Neural cell (in vitro differentiated cells): ENCODE data around the gene SPON1. TPM values are rescaled to one million over a fixed set of nuclear protein-coding genes. Genes with fewer than 3 reads are reported as not detected.

Source experiments
- H2AFZ ChIP-seq: fragments of 200-600, 300-800 bp; sonication (generic), shearing (Covaris generic); 2 replicates; pipeline ENCODE4 v1.6.0; 2014; ENCODE audit warnings: low read depth, mild to moderate bottlenecking, antibody characterized with exemption, low read length, moderate library complexity
- H3F3A ChIP-seq: fragments of 200-600 bp; shearing (Covaris generic); 2 replicates; pipeline ENCODE4 v1.6.1; 2016; ENCODE audit warnings: mild to moderate bottlenecking, moderate library complexity, mixed read lengths, antibody characterized with exemption, low read length; ENCODE audit not compliant: insufficient read depth, poor library complexity, severe bottlenecking
- H3K27ac ChIP-seq: fragments of 200-600, 300-800 bp; sonication (generic), shearing (Covaris generic); 2 replicates; pipeline ENCODE4 v1.5.1; 2014; ENCODE audit warnings: mild to moderate bottlenecking, low read length, moderate library complexity
- H3K27me3 ChIP-seq: fragments of 300-800, 200-600 bp; sonication (generic), shearing (Covaris generic); 2 replicates; pipeline ENCODE4 v1.6.0; 2014; ENCODE audit warnings: mild to moderate bottlenecking, low read depth, low read length, moderate library complexity; ENCODE audit not compliant: insufficient read depth
- H3K36me3 ChIP-seq: fragments of 300-800, 200-600 bp; sonication (generic), shearing (Covaris generic); 2 replicates; pipeline ENCODE4 v1.5.1; 2014; ENCODE audit warnings: mild to moderate bottlenecking, antibody characterized with exemption, low read length, moderate library complexity; ENCODE audit not compliant: insufficient read depth
- H3K4me2 ChIP-seq: fragments of 300-800, 200-600 bp; sonication (generic), shearing (Covaris generic); 2 replicates; pipeline ENCODE4 v1.6.0; 2014; ENCODE audit warnings: mild to moderate bottlenecking, low read length
- H3K4me3 ChIP-seq: fragments of 300-800, 200-600 bp; sonication (generic), shearing (Covaris generic); 2 replicates; pipeline ENCODE4 v1.5.1; 2014; ENCODE audit warnings: mild to moderate bottlenecking, low read length, moderate library complexity
- H3K79me2 ChIP-seq: fragments of 200-600 bp; shearing (Covaris generic); replicated peaks from 2 replicates; pipeline ENCODE4 v1.6.0; 2014; ENCODE audit warnings: mild to moderate bottlenecking, low read length, moderate library complexity; ENCODE audit not compliant: insufficient read depth
- H3K9ac ChIP-seq: fragments of 300-800, 200-600 bp; sonication (generic), shearing (Covaris generic); 2 replicates; pipeline ENCODE4 v1.6.1; 2016; ENCODE audit warnings: mild to moderate bottlenecking, low read length, mixed read lengths
- H3K9me2 ChIP-seq: fragments of 200-600 bp; shearing (Covaris generic); 2 replicates; pipeline ENCODE4 v1.6.1; 2016; ENCODE audit warnings: mild to moderate bottlenecking, low read length, mixed read lengths; ENCODE audit not compliant: insufficient read depth
- H3K9me3 ChIP-seq: fragments of 200-600, 300-800 bp; sonication (generic), shearing (Covaris generic); 2 replicates; pipeline ENCODE4 v1.6.1; 2016; ENCODE audit warnings: mild to moderate bottlenecking, mixed run types, low read length, moderate library complexity, mixed read lengths
- H4K20me1 ChIP-seq: fragments of 200-600 bp; shearing (Covaris generic); 2 replicates; pipeline ENCODE4 v1.6.1; 2016; ENCODE audit warnings: mild to moderate bottlenecking, mixed run types; ENCODE audit not compliant: insufficient read depth
- CTCF ChIP-seq: fragments of 450-650 bp; IDR thresholded peaks from 2 replicates; pipeline ENCODE4 v1.5.1; 2014; ENCODE audit warnings: antibody characterized with exemption, mild to moderate bottlenecking, moderate library complexity; ENCODE audit not compliant: poor library complexity, severe bottlenecking
- EP300 ChIP-seq: fragments of 450-650 bp; conservative IDR thresholded peaks from 2 replicates; pipeline ENCODE4 v1.6.1; 2014; ENCODE audit warnings: antibody characterized with exemption, mild to moderate bottlenecking, moderate library complexity; ENCODE audit not compliant: poor library complexity, severe bottlenecking
- EZH2 ChIP-seq: fragments of 200-600, 300-800 bp; shearing (Covaris generic), sonication (generic); IDR thresholded peaks from 2 replicates; pipeline ENCODE4 v1.6.1; 2014; ENCODE audit warnings: antibody characterized with exemption, low read length, borderline replicate concordance, mild to moderate bottlenecking; ENCODE audit not compliant: insufficient read depth, poor library complexity, severe bottlenecking
- MXI1 ChIP-seq: fragments of 450-650 bp; conservative IDR thresholded peaks from 2 replicates; pipeline ENCODE4 v1.6.1; 2014; ENCODE audit warnings: antibody characterized with exemption, mild to moderate bottlenecking; ENCODE audit not compliant: poor library complexity, severe bottlenecking
- POLR2AphosphoS5 ChIP-seq: IDR thresholded peaks from 2 replicates; pipeline ENCODE4 v1.6.1; 2012
- RAD21 ChIP-seq: fragments of 450-650 bp; conservative IDR thresholded peaks from 2 replicates; pipeline ENCODE4 v1.6.1; 2014; ENCODE audit warnings: antibody characterized with exemption, mild to moderate bottlenecking, moderate library complexity
- REST ChIP-seq: IDR thresholded peaks from 2 replicates; pipeline ENCODE4 v1.6.1; 2012; ENCODE audit warnings: borderline replicate concordance
- SMC3 ChIP-seq: fragments of 450-650 bp; conservative IDR thresholded peaks from 2 replicates; pipeline ENCODE4 v1.6.1; 2014; ENCODE audit warnings: antibody characterized with exemption, mild to moderate bottlenecking, moderate library complexity; ENCODE audit not compliant: poor library complexity
- TAF1 ChIP-seq: IDR thresholded peaks from 2 replicates; pipeline ENCODE4 v1.6.1; 2012; ENCODE audit warnings: low read depth
- polyA plus RNA-seq: library from polyadenylated mRNA; depleted of rRNA; stranded (reverse); fragments of >200 nt; gene quantifications from 2 replicates; pipeline ENCODE4 v1.2.3, GENCODE V29; 2014

Gene SPON1
- polyA plus RNA-seq, 1 donor from 2014 or later: 0.66 TPM

GRCh38 chr11:14058061-14058460, 95.5 kb downstream of the SPON1 start:
- no peak overlapping the region for H3K4me2 ChIP-seq
- H3K79me2 ChIP-seq: no peaks in the 10 kb centered on the region
- H3K9me3 ChIP-seq: no peaks in the 10 kb centered on the region
- TF ChIP-seq EZH2 (no peak), EP300 (no peak), RAD21 (no peak), TAF1 (no peak), MXI1 (no peak), POLR2AphosphoS5 (no peak), SMC3 (no peak), REST (no peak), CTCF (no peak)
- H3K9ac ChIP-seq: no peak overlapping the region
- no peaks in the 10 kb centered on the region for H3K9me2 ChIP-seq
- H3K27ac ChIP-seq: no peak overlapping the region
- H3K27me3 ChIP-seq: no peaks in the 10 kb centered on the region
- H3K36me3 ChIP-seq: no peaks in the 10 kb centered on the region
- H3F3A ChIP-seq: no peaks in the 10 kb centered on the region
- H2AFZ ChIP-seq: no peak overlapping the region
- no peaks in the 10 kb centered on the region for H4K20me1 ChIP-seq
- no peak overlapping the region for H3K4me3 ChIP-seq

GRCh38 chr11:14059491-14059890, 97.0 kb downstream of the SPON1 start:
- Histone ChIP-seq H3F3A (no peaks in the 10 kb centered on the region), H3K79me2 (no peaks in the 10 kb centered on the region), H3K4me3 (no peak overlapping the region), H3K9me3 (no peaks in the 10 kb centered on the region), H2AFZ (no peak overlapping the region), H3K9me2 (no peaks in the 10 kb centered on the region), H3K27me3 (no peaks in the 10 kb centered on the region), H4K20me1 (no peaks in the 10 kb centered on the region), H3K4me2 (no peak overlapping the region), H3K27ac (no peak overlapping the region), H3K9ac (no peak overlapping the region), H3K36me3 (no peaks in the 10 kb centered on the region)
- TF ChIP-seq RAD21 (no peak), MXI1 (no peak), SMC3 (no peak)

- no peak overlapping the region for H3K4me3 ChIP-seq
- no peaks in the 10 kb centered on the region for H3F3A ChIP-seq
- no peak overlapping the region for H3K9ac ChIP-seq
- no peaks in the 10 kb centered on the region for H3K36me3 ChIP-seq
- no peaks in the 10 kb centered on the region for H4K20me1 ChIP-seq
- TF ChIP-seq CTCF (no peak), POLR2AphosphoS5 (no peak), EP300 (no peak), REST (no peak), MXI1 (no peak), EZH2 (no peak)
- H2AFZ ChIP-seq: no peak overlapping the region
- no peaks in the 10 kb centered on the region for H3K79me2 ChIP-seq
- no peaks in the 10 kb centered on the region for H3K9me3 ChIP-seq
- H3K9me2 ChIP-seq: no peaks in the 10 kb centered on the region
- H3K27me3 ChIP-seq: no peaks in the 10 kb centered on the region
- no peak overlapping the region for H3K27ac ChIP-seq
- H3K4me2 ChIP-seq: no peak overlapping the region
Observed at GRCh38 chr11:14061721-14062120, 99.2 kb downstream of the SPON1 start.
